ENCODE results near the gene KTN1.

KTN1 gene

GRCh38 chr14:55593698-55594097 lies 13.7 kb downstream of the KTN1 start:
- WGBS: 67% methylated on average over 1 of the region's 2 CpGs
- H3K27me3 ChIP-seq (ENCODE audit: insufficient read depth, low read length): no peaks in the 10 kb centered on the region
- H3K4me3 ChIP-seq (ENCODE audit: low read length): no peak overlapping the region
- no peaks in the 10 kb centered on the region for H3K9me3 ChIP-seq (ENCODE audit: insufficient read depth, low read depth, low read length)
- no peaks in the 10 kb centered on the region for H3K36me3 ChIP-seq (ENCODE audit: insufficient read depth, low read length)
- H3K4me1 ChIP-seq (ENCODE audit: insufficient read depth, low read length): peaks cover 33% of the 10 kb centered on the region
- H3K9ac ChIP-seq (ENCODE audit: low read depth, low read length): 0 out of 2 replicates have a peak overlapping the region, but pooled peaks have one; percentile 29
- no peak overlapping the region for H3K27ac ChIP-seq (ENCODE audit: low read depth, low read length)

- H3K27me3 ChIP-seq (ENCODE audit: insufficient read depth, low read length): no peaks in the 10 kb centered on the region
- H3K27ac ChIP-seq (ENCODE audit: low read depth, low read length): no peak overlapping the region
- H3K9me3 ChIP-seq (ENCODE audit: insufficient read depth, low read depth, low read length): no peaks in the 10 kb centered on the region
- WGBS: 95% methylated on average over 14 of the region's 14 CpGs
- no peak overlapping the region for H3K9ac ChIP-seq (ENCODE audit: low read depth, low read length)
- no peaks in the 10 kb centered on the region for H3K36me3 ChIP-seq (ENCODE audit: insufficient read depth, low read length)
- peaks cover 38% of the 10 kb centered on the region for H3K4me1 ChIP-seq (ENCODE audit: insufficient read depth, low read length)
- no peak overlapping the region for H3K4me3 ChIP-seq (ENCODE audit: low read length)
These were observed 19.4 kb downstream of the KTN1 start for GRCh38 chr14:55599250-55599879.

GRCh38 chr14:55600784-55601561 lies 21.0 kb downstream of the KTN1 start:
- no peaks in the 10 kb centered on the region for H3K36me3 ChIP-seq (ENCODE audit: insufficient read depth, low read length)
- no peak overlapping the region for H3K9ac ChIP-seq (ENCODE audit: low read depth, low read length)
- H3K4me1 ChIP-seq (ENCODE audit: insufficient read depth, low read length): peaks cover 54% of the 10 kb centered on the region
- no peaks in the 10 kb centered on the region for H3K27me3 ChIP-seq (ENCODE audit: insufficient read depth, low read length)
- H3K27ac ChIP-seq (ENCODE audit: low read depth, low read length): peak overlapping the region; percentile 19; the same call in 1 of the 2 replicates
- H3K4me3 ChIP-seq (ENCODE audit: low read length): no peak overlapping the region
- WGBS: 91% methylated on average over 4 of the region's 5 CpGs
- no peaks in the 10 kb centered on the region for H3K9me3 ChIP-seq (ENCODE audit: insufficient read depth, low read depth, low read length)

GRCh38 chr14:55603401-55603953 lies 23.5 kb downstream of the KTN1 start:
- H3K27me3 ChIP-seq (ENCODE audit: insufficient read depth, low read length): no peaks in the 10 kb centered on the region
- H3K36me3 ChIP-seq (ENCODE audit: insufficient read depth, low read length): no peaks in the 10 kb centered on the region
- H3K27ac ChIP-seq (ENCODE audit: low read depth, low read length): no peak overlapping the region
- H3K4me1 ChIP-seq (ENCODE audit: insufficient read depth, low read length): peaks cover 77% of the 10 kb centered on the region
- H3K9me3 ChIP-seq (ENCODE audit: insufficient read depth, low read depth, low read length): no peaks in the 10 kb centered on the region
- H3K4me3 ChIP-seq (ENCODE audit: low read length): no peak overlapping the region
- 94% methylated on average over 4 of the region's 4 CpGs for WGBS
- no peak overlapping the region for H3K9ac ChIP-seq (ENCODE audit: low read depth, low read length)

GRCh38 chr14:55604488-55604887 lies 24.5 kb downstream of the KTN1 start:
- no peak overlapping the region for H3K9ac ChIP-seq (ENCODE audit: low read depth, low read length)
- H3K27ac ChIP-seq (ENCODE audit: low read depth, low read length): peak overlapping the region; percentile 20; the same call in 1 of the 2 replicates
- H3K9me3 ChIP-seq (ENCODE audit: insufficient read depth, low read depth, low read length): no peaks in the 10 kb centered on the region
- H3K36me3 ChIP-seq (ENCODE audit: insufficient read depth, low read length): no peaks in the 10 kb centered on the region
- H3K27me3 ChIP-seq (ENCODE audit: insufficient read depth, low read length): no peaks in the 10 kb centered on the region
- H3K4me1 ChIP-seq (ENCODE audit: insufficient read depth, low read length): peaks cover 83% of the 10 kb centered on the region
- no peak overlapping the region for H3K4me3 ChIP-seq (ENCODE audit: low read length)

- H3K27ac ChIP-seq (ENCODE audit: low read depth, low read length): peak overlapping the region; percentile 20; the same call in 1 of the 2 replicates
- H3K36me3 ChIP-seq (ENCODE audit: insufficient read depth, low read length): no peaks in the 10 kb centered on the region
- no peak overlapping the region for H3K9ac ChIP-seq (ENCODE audit: low read depth, low read length)
- WGBS: 88% methylated on average over 6 of the region's 7 CpGs
- no peak overlapping the region for H3K4me3 ChIP-seq (ENCODE audit: low read length)
- H3K9me3 ChIP-seq (ENCODE audit: insufficient read depth, low read depth, low read length): no peaks in the 10 kb centered on the region
- H3K27me3 ChIP-seq (ENCODE audit: insufficient read depth, low read length): no peaks in the 10 kb centered on the region
- peaks cover 84% of the 10 kb centered on the region for H3K4me1 ChIP-seq (ENCODE audit: insufficient read depth, low read length)
These were observed 25.0 kb downstream of the KTN1 start for GRCh38 chr14:55604900-55605418.

GRCh38 chr14:55605793-55606192 lies 25.8 kb downstream of the KTN1 start:
- H3K9ac ChIP-seq (ENCODE audit: low read depth, low read length): peak overlapping the region; percentile 21; the same call in 1 of the 2 replicates
- no peaks in the 10 kb centered on the region for H3K27me3 ChIP-seq (ENCODE audit: insufficient read depth, low read length)
- 12% methylated on average over 1 of the region's 1 CpG for WGBS
- peak overlapping the region; percentile 58 for H3K27ac ChIP-seq (ENCODE audit: low read depth, low read length)
- H3K4me3 ChIP-seq (ENCODE audit: low read length): no peak overlapping the region
- H3K4me1 ChIP-seq (ENCODE audit: insufficient read depth, low read length): peaks cover 84% of the 10 kb centered on the region
- H3K9me3 ChIP-seq (ENCODE audit: insufficient read depth, low read depth, low read length): no peaks in the 10 kb centered on the region
- H3K36me3 ChIP-seq (ENCODE audit: insufficient read depth, low read length): no peaks in the 10 kb centered on the region

- H3K27ac ChIP-seq (ENCODE audit: low read depth, low read length): no peak overlapping the region
- H3K9ac ChIP-seq (ENCODE audit: low read depth, low read length): no peak overlapping the region
- no peaks in the 10 kb centered on the region for H3K27me3 ChIP-seq (ENCODE audit: insufficient read depth, low read length)
- H3K36me3 ChIP-seq (ENCODE audit: insufficient read depth, low read length): peaks cover 4% of the 10 kb centered on the region; the same call in 1 of the 2 replicates
- H3K4me3 ChIP-seq (ENCODE audit: low read length): no peak overlapping the region
- WGBS: 89% methylated on average over 3 of the region's 3 CpGs
- peaks cover 90% of the 10 kb centered on the region for H3K4me1 ChIP-seq (ENCODE audit: insufficient read depth, low read length)
- no peaks in the 10 kb centered on the region for H3K9me3 ChIP-seq (ENCODE audit: insufficient read depth, low read depth, low read length)
These were observed 27.4 kb downstream of the KTN1 start for GRCh38 chr14:55607386-55607785.

GRCh38 chr14:55609681-55610080 lies 29.7 kb downstream of the KTN1 start:
- Histone ChIP-seq H3K27me3 (ENCODE audit: insufficient read depth, low read length) (no peaks in the 10 kb centered on the region), H3K4me3 (ENCODE audit: low read length) (no peak overlapping the region), H3K36me3 (ENCODE audit: insufficient read depth, low read length) (peaks cover 26% of the 10 kb centered on the region), H3K9me3 (ENCODE audit: insufficient read depth, low read depth, low read length) (no peaks in the 10 kb centered on the region), H3K9ac (ENCODE audit: low read depth, low read length) (no peak overlapping the region; the same call in 1 of the 2 replicates), H3K4me1 (ENCODE audit: insufficient read depth, low read length) (peaks cover 72% of the 10 kb centered on the region), H3K27ac (ENCODE audit: low read depth, low read length) (peak overlapping the region; percentile 27)
- WGBS: 75% methylated on average over 4 of the region's 4 CpGs

- Histone ChIP-seq H3K4me1 (ENCODE audit: insufficient read depth, low read length) (peaks cover 60% of the 10 kb centered on the region), H3K9ac (ENCODE audit: low read depth, low read length) (no peak overlapping the region), H3K27me3 (ENCODE audit: insufficient read depth, low read length) (no peaks in the 10 kb centered on the region), H3K36me3 (ENCODE audit: insufficient read depth, low read length) (peaks cover 34% of the 10 kb centered on the region), H3K27ac (ENCODE audit: low read depth, low read length) (no peak overlapping the region), H3K4me3 (ENCODE audit: low read length) (no peak overlapping the region), H3K9me3 (ENCODE audit: insufficient read depth, low read depth, low read length) (no peaks in the 10 kb centered on the region)
- 92% methylated on average over 12 of the region's 12 CpGs for WGBS
These were observed 30.8 kb downstream of the KTN1 start for GRCh38 chr14:55610713-55611370.

GRCh38 chr14:55611859-55612258 lies 31.9 kb downstream of the KTN1 start:
- peaks cover 50% of the 10 kb centered on the region for H3K4me1 ChIP-seq (ENCODE audit: insufficient read depth, low read length)
- H3K9ac ChIP-seq (ENCODE audit: low read depth, low read length): no peak overlapping the region
- H3K36me3 ChIP-seq (ENCODE audit: insufficient read depth, low read length): peaks cover 44% of the 10 kb centered on the region
- H3K4me3 ChIP-seq (ENCODE audit: low read length): no peak overlapping the region
- H3K9me3 ChIP-seq (ENCODE audit: insufficient read depth, low read depth, low read length): no peaks in the 10 kb centered on the region
- no peaks in the 10 kb centered on the region for H3K27me3 ChIP-seq (ENCODE audit: insufficient read depth, low read length)
- no peak overlapping the region for H3K27ac ChIP-seq (ENCODE audit: low read depth, low read length)
